Karpas-422 (cell line): Measurements from ENCODE around the gene FOXK1. TPM values are rescaled to one million over a fixed set of nuclear protein-coding genes. Genes with fewer than 3 reads are reported as not detected.

Source experiments
- DNase-seq: peaks from one replicate; pipeline ENCODE4 v3.0.0-alpha.2; 2015
- H2AFZ ChIP-seq: fragments of 200-600 bp; sonication (generic); 2 replicates; pipeline ENCODE4 v1.6.1; 2014; ENCODE audit warnings: antibody characterized with exemption, low read length, mixed read lengths
- H3K27ac ChIP-seq: fragments of 200-600 bp; sonication (generic); 2 replicates; pipeline ENCODE4 v1.5.1; 2014; ENCODE audit warnings: mild to moderate bottlenecking, low read length, moderate library complexity
- H3K27me3 ChIP-seq: fragments of 200-600 bp; sonication (generic); 2 replicates; pipeline ENCODE4 v1.6.1; 2014; ENCODE audit warnings: low read length, mixed read lengths
- H3K36me3 ChIP-seq: fragments of 200-600 bp; sonication (generic); 2 replicates; pipeline ENCODE4 v1.6.1; 2014; ENCODE audit warnings: low read length, mixed read lengths; ENCODE audit not compliant: insufficient read depth
- H3K4me1 ChIP-seq: fragments of 200-600 bp; sonication (generic); 2 replicates; pipeline ENCODE4 v1.6.1; 2014; ENCODE audit warnings: mild to moderate bottlenecking, low read length, mixed read lengths
- H3K4me2 ChIP-seq: fragments of 200-600 bp; sonication (generic); 2 replicates; pipeline ENCODE4 v1.6.1; 2014; ENCODE audit warnings: low read length, low read depth, mild to moderate bottlenecking; ENCODE audit not compliant: poor library complexity, severe bottlenecking
- H3K4me3 ChIP-seq: fragments of 200-600 bp; sonication (generic); 2 replicates; pipeline ENCODE4 v1.5.1; 2014; ENCODE audit warnings: mild to moderate bottlenecking, antibody characterized with exemption, low read length, mixed read lengths
- H3K79me2 ChIP-seq: fragments of 200-600 bp; sonication (generic); 2 replicates; pipeline ENCODE4 v1.6.1; 2014; ENCODE audit warnings: mild to moderate bottlenecking, low read length, mixed read lengths
- H3K9ac ChIP-seq: fragments of 200-600 bp; sonication (generic); 2 replicates; pipeline ENCODE4 v1.6.0; 2014; ENCODE audit warnings: low read length
- H3K9me2 ChIP-seq: fragments of 200-600 bp; sonication (generic), shearing (Covaris generic); replicated peaks from 2 replicates; pipeline ENCODE4 v1.6.0; 2014; ENCODE audit warnings: mild to moderate bottlenecking, low read length, moderate library complexity; ENCODE audit not compliant: insufficient read depth
- H3K9me3 ChIP-seq: fragments of 300-700, 200-600 bp; sonication (generic); 2 replicates; pipeline ENCODE4 v1.6.1; 2014; ENCODE audit warnings: low read length, mixed read lengths
- H4K20me1 ChIP-seq: fragments of 200-600 bp; sonication (generic); 2 replicates; pipeline ENCODE4 v1.6.1; 2014; ENCODE audit warnings: mild to moderate bottlenecking, antibody characterized with exemption, low read length, low read depth; ENCODE audit not compliant: insufficient read depth
- total RNA-seq: library from RNA; depleted of rRNA; stranded (reverse); fragments of >200 nt; shearing (Covaris generic); gene quantifications from 2 replicates; pipeline ENCODE4 v1.2.3, GENCODE V29; 2014; ENCODE audit warnings: low replicate concordance

Gene FOXK1
- total RNA-seq, 1 experiment from 2014 or later: 20.3 TPM

GRCh38 chr7:4731803-4732202, 49.7 kb downstream of the FOXK1 start:
- no peaks in the 10 kb centered on the region for H3K4me1 ChIP-seq
- H4K20me1 ChIP-seq: peaks cover 4% of the 10 kb centered on the region; the same call in 1 of the 2 replicates
- no peaks in the 10 kb centered on the region for H3K9me3 ChIP-seq
- H3K4me3 ChIP-seq: no peak overlapping the region
- H3K27ac ChIP-seq: no peak overlapping the region
- H3K9ac ChIP-seq: no peak overlapping the region
- peaks cover 91% of the 10 kb centered on the region for H3K79me2 ChIP-seq
- no peak overlapping the region for H3K4me2 ChIP-seq
- no peak for DNase-seq
- no peaks in the 10 kb centered on the region for H3K27me3 ChIP-seq
- H3K36me3 ChIP-seq: no peaks in the 10 kb centered on the region
- no peaks in the 10 kb centered on the region for H3K9me2 ChIP-seq
- no peak overlapping the region for H2AFZ ChIP-seq

DNA sequence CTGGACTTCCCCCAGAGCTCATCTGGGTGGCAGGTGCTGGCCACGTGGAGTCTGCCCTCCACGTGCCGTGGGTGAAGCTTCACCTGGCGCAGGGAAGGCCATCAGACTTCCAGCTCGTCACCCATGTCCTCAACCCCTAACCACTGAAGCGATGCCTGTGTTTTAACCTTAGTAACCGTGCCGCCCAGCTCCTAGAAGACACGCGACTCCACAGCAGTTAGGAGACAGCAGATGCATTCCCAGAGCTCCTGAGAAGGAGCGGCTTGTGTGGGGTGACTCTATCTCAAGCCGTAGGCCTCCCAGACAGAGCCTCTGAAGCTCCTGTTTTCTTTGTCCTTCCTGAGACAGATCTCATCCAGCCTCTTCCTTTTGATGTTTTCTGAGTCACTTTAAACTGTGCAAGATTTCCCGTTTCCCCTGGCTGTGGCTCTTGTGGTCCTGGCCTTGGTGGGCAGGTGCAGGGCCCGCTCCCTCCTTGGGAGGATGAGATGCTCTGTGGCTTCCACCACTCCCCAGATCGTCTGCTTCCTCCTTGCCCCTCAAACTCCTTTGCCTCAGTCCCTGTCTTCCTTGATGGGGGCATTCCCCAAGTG, 51.9 kb downstream of the FOXK1 start:
- no peak for DNase-seq
- peaks cover 4% of the 10 kb centered on the region; the same call in 1 of the 2 replicates for H4K20me1 ChIP-seq

DNA sequence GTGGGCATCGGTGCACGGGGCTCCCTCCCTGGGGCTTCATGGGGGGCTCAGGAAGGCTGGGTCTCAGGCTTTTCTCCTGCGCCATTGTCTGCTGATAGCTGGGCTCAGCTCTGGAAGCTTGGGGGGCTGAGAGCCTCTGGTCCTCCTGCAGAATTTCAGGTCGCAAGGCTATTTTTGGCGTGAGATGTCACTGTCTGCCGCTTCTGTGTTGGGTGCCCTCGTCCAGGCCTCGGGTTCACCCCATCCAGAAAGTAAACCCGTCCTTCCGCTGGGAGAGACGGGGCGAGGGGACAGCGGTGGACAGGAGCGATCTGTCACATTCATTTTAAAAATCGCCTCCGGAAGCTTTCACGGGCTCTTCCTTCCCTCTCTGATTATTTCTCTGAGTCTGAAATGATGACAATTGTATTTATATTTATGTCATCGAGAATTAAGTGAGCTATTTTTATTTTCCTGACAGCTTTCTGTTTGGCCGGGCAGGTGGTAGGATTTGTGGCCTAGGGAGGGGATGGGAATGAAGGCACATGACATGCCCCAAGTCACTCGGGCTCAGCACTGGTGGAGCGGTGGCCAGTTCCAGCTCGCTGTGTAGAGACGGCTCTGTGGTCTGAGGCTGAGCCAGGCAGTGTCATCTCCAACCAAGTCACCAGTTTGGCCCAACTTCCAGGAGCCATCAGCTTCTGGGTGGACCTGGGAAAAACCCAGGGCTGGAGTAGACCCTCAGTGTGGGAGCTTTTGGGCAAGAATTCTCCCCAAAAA, 52.7 kb downstream of the FOXK1 start:
- peaks cover 4% of the 10 kb centered on the region; the same call in 1 of the 2 replicates for H4K20me1 ChIP-seq
- H3K9me2 ChIP-seq: no peaks in the 10 kb centered on the region
- no peak overlapping the region for H3K4me2 ChIP-seq
- no peaks in the 10 kb centered on the region for H3K27me3 ChIP-seq
- peaks cover 90% of the 10 kb centered on the region for H3K79me2 ChIP-seq
- no peak overlapping the region for H2AFZ ChIP-seq
- H3K27ac ChIP-seq: no peak overlapping the region
- DNase-seq: no peak
- no peak overlapping the region for H3K9ac ChIP-seq
- H3K9me3 ChIP-seq: no peaks in the 10 kb centered on the region
- no peak overlapping the region for H3K4me3 ChIP-seq
- no peaks in the 10 kb centered on the region for H3K36me3 ChIP-seq
- no peaks in the 10 kb centered on the region for H3K4me1 ChIP-seq

More for the DNA sequence above, 51.9 kb downstream of the FOXK1 start:
- Histone ChIP-seq H3K4me2 (no peak overlapping the region), H3K79me2 (peaks cover 88% of the 10 kb centered on the region), H3K36me3 (no peaks in the 10 kb centered on the region), H3K4me3 (no peak overlapping the region), H3K9ac (no peak overlapping the region), H3K27me3 (no peaks in the 10 kb centered on the region), H3K4me1 (no peaks in the 10 kb centered on the region), H3K9me2 (no peaks in the 10 kb centered on the region), H3K9me3 (no peaks in the 10 kb centered on the region), H3K27ac (no peak overlapping the region), H2AFZ (no peak overlapping the region)

GRCh38 chr7:4737300-4737699, 55.2 kb downstream of the FOXK1 start:
- Histone ChIP-seq H2AFZ (no peak overlapping the region), H3K4me2 (no peak overlapping the region), H3K79me2 (peaks cover 81% of the 10 kb centered on the region), H3K9me3 (no peaks in the 10 kb centered on the region), H3K9me2 (no peaks in the 10 kb centered on the region), H3K27me3 (no peaks in the 10 kb centered on the region), H3K4me1 (no peaks in the 10 kb centered on the region), H3K27ac (no peak overlapping the region), H3K4me3 (no peak overlapping the region), H3K36me3 (no peaks in the 10 kb centered on the region), H3K9ac (no peak overlapping the region), H4K20me1 (peaks cover 8% of the 10 kb centered on the region; the same call in 1 of the 2 replicates)
- DNase-seq: no peak

DNA sequence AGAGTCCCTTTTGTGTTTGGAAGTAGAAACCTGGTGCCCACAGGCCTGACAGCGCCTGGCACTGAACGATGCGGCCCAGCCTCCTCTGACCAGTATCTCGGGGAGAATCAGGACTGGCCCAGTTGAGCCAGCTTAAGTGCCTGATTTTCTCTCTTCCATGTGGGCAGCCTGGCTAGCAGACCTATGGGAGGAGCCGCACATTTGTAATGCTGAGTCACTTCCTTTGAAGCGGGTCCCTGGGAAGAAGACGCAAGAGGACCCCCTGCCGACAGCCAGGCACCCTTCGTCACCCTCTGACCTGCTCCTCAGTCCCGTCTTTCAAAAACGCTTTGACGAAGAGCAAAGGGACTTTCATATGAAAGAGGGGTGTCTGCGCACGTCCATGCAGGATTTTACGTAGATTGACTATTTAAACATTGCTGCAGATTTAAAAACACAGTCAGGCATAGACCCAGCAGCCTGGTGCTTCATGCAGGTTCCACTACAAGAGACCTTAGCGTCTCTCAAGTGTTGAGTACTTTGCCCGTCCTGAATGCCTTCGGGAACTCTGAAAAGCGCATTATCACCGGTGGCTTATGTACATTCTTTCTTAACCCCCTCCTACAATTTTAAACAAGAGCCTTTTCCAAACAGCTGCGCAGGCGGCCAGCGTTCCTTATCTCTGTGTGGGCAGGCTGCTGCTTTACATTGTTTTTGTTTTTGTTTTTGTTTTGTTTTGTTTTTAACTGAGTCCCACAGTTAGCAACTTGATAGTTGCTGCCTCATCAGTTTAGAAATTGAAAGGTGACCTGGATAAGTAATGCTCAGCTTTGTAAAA, 56.8 kb downstream of the FOXK1 start:
- Histone ChIP-seq H3K9me3 (no peaks in the 10 kb centered on the region), H3K27ac (no peak overlapping the region), H2AFZ (no peak overlapping the region), H3K9me2 (no peaks in the 10 kb centered on the region), H3K4me1 (peaks cover 10% of the 10 kb centered on the region), H3K4me3 (no peak overlapping the region), H4K20me1 (peaks cover 8% of the 10 kb centered on the region; the same call in 1 of the 2 replicates), H3K27me3 (no peaks in the 10 kb centered on the region), H3K36me3 (no peaks in the 10 kb centered on the region), H3K9ac (no peak overlapping the region), H3K79me2 (peaks cover 77% of the 10 kb centered on the region), H3K4me2 (no peak overlapping the region)
- no peak for DNase-seq

GRCh38 chr7:4739528-4739992, 57.5 kb downstream of the FOXK1 start:
- Histone ChIP-seq H3K4me1 (peaks cover 16% of the 10 kb centered on the region), H3K4me3 (no peak overlapping the region), H3K27ac (no peak overlapping the region), H4K20me1 (peaks cover 8% of the 10 kb centered on the region; the same call in 1 of the 2 replicates), H3K9me3 (no peaks in the 10 kb centered on the region), H3K9me2 (no peaks in the 10 kb centered on the region), H3K36me3 (no peaks in the 10 kb centered on the region), H3K9ac (no peak overlapping the region), H2AFZ (no peak overlapping the region), H3K27me3 (no peaks in the 10 kb centered on the region), H3K4me2 (no peak overlapping the region), H3K79me2 (peaks cover 77% of the 10 kb centered on the region)
- DNase-seq: no peak

DNA sequence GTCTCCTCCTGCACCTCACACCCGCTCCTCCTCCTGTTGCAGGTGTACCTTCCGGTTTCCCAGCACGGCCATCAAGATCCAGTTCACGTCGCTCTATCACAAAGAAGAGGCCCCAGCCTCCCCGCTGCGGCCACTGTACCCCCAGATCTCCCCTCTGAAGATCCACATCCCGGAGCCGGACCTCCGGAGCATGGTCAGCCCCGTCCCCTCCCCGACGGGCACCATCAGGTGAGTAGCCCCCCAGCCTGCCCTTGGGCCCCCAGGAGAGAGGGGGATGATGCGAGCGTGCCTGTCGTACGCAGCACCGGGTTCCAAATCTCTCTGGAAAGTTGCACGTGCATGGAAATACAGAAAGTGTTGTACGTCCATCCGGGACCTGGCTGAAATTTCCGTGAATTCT, 58.7 kb downstream of the FOXK1 start:
- Histone ChIP-seq H3K9me3 (no peaks in the 10 kb centered on the region), H3K9me2 (no peaks in the 10 kb centered on the region), H3K9ac (no peak overlapping the region), H3K27ac (no peak overlapping the region), H3K4me1 (peaks cover 29% of the 10 kb centered on the region), H3K4me2 (no peak overlapping the region), H4K20me1 (peaks cover 8% of the 10 kb centered on the region; the same call in 1 of the 2 replicates), H3K79me2 (peaks cover 78% of the 10 kb centered on the region), H2AFZ (no peak overlapping the region), H3K27me3 (no peaks in the 10 kb centered on the region), H3K36me3 (no peaks in the 10 kb centered on the region), H3K4me3 (no peak overlapping the region)
- no peak for DNase-seq
